ENCODE measurements around the gene TBX3. TPM values are rescaled to one million over a fixed set of nuclear protein-coding genes. Genes with fewer than 3 reads are reported as not detected.

Gene TBX3
- total RNA-seq, 1 donor from 2014 or later: 427 TPM

DNA sequence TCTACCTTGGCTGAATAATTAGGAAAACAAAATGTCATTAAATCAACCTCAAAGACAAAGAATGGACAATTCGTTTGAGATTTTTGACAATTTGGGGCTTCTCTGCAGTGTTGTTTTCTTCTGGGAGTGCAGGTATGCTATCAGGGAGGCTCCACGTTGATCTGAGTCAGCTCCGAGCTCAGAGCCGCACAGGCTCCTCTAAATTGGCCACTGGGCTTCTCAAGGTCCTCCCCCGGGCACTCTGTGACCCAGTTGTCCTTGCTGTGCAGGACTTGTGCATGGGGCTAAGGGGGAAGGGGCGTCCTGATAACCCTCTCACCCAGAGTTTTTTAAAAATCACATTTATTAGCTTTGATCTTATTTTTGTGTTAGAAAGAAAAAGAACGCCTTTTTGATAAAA, 52.7 kb downstream of the TBX3 start:
- no peak for DNase-seq (ENCODE audit: low spot score in 2 of 2, unreplicated experiment in 2 of 2)
- no peak for TF ChIP-seq CTCF (IDR thresholded peaks at IDR 0.05; ENCODE audit: unreplicated experiment)
- peaks cover 22% of the 10 kb centered on the region for H3K4me1 Mint-ChIP-seq
- H3K9me3 Mint-ChIP-seq: peaks cover under 1% of the 10 kb centered on the region
- no peak overlapping the region for H3K4me3 Mint-ChIP-seq
- H3K36me3 Mint-ChIP-seq: no peaks in the 10 kb centered on the region
- H3K27ac Mint-ChIP-seq: peak overlapping the region; percentile 86
- no peaks in the 10 kb centered on the region for H3K27me3 Mint-ChIP-seq (ENCODE audit: low read depth)

GRCh38 chr12:114628199-114628598, 55.8 kb downstream of the TBX3 start:
- Mint-ChIP-seq H3K4me1 (peaks cover 23% of the 10 kb centered on the region), H3K9me3 (peaks cover 3% of the 10 kb centered on the region), H3K4me3 (no peak overlapping the region), H3K36me3 (no peaks in the 10 kb centered on the region), H3K27ac (no peak overlapping the region), H3K27me3 (ENCODE audit: low read depth) (no peaks in the 10 kb centered on the region)
- no peak for TF ChIP-seq CTCF (IDR thresholded peaks at IDR 0.05; ENCODE audit: unreplicated experiment)
- no peak for DNase-seq (ENCODE audit: low spot score in 2 of 2, unreplicated experiment in 2 of 2)

DNA sequence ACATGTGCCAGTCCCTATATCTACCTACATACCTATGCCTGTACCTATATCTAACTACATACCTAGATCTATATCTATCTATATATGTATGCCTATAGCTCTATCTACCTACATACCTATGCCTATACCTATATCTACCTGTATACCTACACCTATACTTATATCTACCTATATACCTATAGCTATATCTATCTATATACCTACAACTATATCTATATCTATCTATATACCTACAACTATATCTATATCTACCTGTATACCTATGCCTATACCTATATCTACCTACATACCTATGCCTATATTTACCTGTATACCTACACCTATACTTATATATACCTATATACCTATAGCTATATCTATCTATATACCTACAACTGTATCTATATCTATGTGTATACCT, 56.6 kb downstream of the TBX3 start:
- H3K4me3 Mint-ChIP-seq: no peak overlapping the region
- peaks cover 23% of the 10 kb centered on the region for H3K4me1 Mint-ChIP-seq
- DNase-seq (ENCODE audit: low spot score in 2 of 2, unreplicated experiment in 2 of 2): no peak
- no peaks in the 10 kb centered on the region for H3K27me3 Mint-ChIP-seq (ENCODE audit: low read depth)
- H3K36me3 Mint-ChIP-seq: no peaks in the 10 kb centered on the region
- no peak for TF ChIP-seq CTCF (IDR thresholded peaks at IDR 0.05; ENCODE audit: unreplicated experiment)
- H3K27ac Mint-ChIP-seq: no peak overlapping the region
- peaks cover 6% of the 10 kb centered on the region for H3K9me3 Mint-ChIP-seq

DNA sequence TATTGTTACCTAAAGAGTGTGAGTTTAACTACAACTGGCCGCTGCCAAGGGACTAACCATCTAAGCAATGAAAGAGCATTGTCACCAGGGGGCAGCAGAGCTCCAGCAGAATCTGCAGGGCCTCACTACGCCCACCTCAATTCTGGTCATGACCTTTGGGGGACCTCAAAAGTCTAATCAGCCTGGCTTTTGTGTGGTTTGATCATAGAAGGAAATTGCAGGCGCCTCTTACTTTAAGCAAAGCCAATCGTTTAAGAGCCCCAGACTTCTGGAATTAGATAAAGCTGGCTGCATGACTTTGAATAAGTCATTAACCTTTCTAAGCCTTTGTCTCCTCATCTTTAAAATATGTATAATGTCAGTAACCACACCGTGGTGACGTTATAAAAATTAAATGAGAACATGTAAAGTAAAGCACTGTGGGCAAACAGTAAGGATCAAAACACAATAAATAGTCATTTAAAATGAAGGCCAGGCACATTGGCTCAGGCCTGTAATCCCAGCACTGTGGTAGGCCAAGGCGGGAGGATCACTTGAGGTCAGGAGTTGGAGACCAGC, 58.6 kb downstream of the TBX3 start:
- H3K4me3 Mint-ChIP-seq: no peak overlapping the region
- H3K27me3 Mint-ChIP-seq (ENCODE audit: low read depth): no peaks in the 10 kb centered on the region
- TF ChIP-seq CTCF (IDR thresholded peaks at IDR 0.05; ENCODE audit: unreplicated experiment): peak; percentile 79
- H3K4me1 Mint-ChIP-seq: peaks cover 15% of the 10 kb centered on the region
- H3K36me3 Mint-ChIP-seq: no peaks in the 10 kb centered on the region
- peak overlapping the region; percentile 74 for H3K27ac Mint-ChIP-seq
- peak; percentile 43 to 74 for DNase-seq (ENCODE audit: low spot score in 2 of 2, unreplicated experiment in 2 of 2)
- peaks cover 12% of the 10 kb centered on the region for H3K9me3 Mint-ChIP-seq

GRCh38 chr12:114623737-114624136, 60.2 kb downstream of the TBX3 start:
- Mint-ChIP-seq H3K36me3 (no peaks in the 10 kb centered on the region), H3K9me3 (peaks cover 12% of the 10 kb centered on the region), H3K4me1 (peaks cover 15% of the 10 kb centered on the region), H3K4me3 (no peak overlapping the region), H3K27me3 (ENCODE audit: low read depth) (no peaks in the 10 kb centered on the region), H3K27ac (no peak overlapping the region)
- DNase-seq (ENCODE audit: low spot score in 2 of 2, unreplicated experiment in 2 of 2): no peak
- no peak for TF ChIP-seq CTCF (IDR thresholded peaks at IDR 0.05; ENCODE audit: unreplicated experiment)
